CD4-positive, alpha-beta T cell treated with Interleukin-4 for 1 hour (primary cell): Measurements from ENCODE around the gene KLHL29.

Experiments
- DNase-seq, 2 donors: peaks; one replicate each; pipeline ENCODE4 v3.0.0-alpha.2; 2020 to 2022

KLHL29 gene

DNA sequence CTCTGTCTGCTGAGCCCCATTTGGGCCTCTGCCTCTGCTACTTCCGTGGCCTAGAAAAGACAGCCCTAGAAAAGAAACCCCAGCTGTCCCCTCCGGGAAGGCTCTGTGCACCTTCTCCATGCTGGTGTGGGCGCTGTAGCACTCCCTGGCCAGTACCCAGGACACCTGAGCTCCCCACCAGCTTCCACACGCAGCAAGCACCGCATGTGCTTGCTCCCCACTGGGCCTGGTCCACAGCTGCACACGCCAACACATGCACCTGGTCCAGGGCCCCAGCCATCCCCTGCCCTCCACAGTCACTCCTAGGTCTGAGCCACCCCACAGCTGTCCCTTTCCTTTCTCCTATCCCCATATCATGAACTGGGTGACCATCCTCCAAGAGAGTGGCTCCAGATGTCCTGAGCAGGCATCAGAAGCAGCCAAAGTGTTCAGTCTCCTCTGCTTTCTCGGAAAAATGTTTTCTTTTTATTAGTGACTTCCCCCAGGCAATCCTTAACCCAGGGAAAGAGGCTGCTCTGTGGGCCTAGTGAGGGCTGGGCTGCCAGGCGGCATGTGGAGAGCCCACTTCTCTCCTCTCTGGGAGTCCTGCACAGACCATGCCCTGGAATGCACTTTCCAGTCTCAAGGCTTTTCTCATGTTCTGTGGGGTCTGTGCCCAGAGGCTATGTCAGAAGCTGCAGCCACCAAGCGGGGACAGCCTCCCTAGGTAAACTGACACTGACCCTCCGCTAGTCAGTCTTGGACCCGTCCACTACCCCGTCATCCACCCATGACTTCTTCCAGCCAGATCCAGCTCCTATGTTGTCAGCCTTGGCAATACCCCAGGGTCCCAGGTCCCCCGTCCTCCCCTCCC is 133.7 kb downstream of the KLHL29 start:
- DNase-seq, result no peak

DNA sequence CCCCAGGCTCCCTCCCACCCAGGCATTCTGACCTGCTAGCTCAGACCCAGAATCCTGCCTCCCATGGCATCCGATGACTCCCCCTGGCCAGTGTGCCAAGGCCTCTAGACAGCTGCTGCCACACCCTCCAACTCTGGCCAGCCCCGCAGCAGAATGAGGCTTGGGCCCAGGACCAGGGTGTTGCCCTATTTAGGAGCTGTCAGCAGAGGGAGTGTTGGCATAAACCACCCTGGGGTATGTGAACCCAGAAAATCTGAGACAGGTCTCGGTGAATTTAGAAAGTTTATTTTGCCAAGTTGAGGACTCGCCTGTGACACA is 134.3 kb downstream of the KLHL29 start:
- no peak for DNase-seq

DNA sequence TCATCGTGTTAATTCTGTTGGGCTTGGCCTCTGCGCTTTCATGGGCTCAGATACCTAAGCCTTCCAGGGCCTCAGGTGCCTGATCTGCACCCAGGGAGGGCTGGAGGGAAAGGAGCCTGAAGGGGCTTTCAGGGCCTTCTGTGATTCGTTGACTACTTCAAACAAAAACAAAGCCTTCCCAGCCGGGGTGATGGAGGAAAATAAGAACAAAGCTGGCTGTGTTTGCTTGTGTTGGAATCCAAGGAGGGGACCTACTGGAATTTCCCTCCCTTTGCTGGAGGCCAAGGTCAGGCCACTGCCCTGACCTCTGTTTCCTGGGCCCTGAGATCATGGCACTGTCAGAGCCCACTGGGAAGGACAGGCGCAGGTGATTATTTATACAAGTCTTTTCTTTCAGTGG is 135.3 kb downstream of the KLHL29 start:
- no peak for DNase-seq

GRCh38 chr2:23521060-23521459 is 136.1 kb downstream of the KLHL29 start:
- no peak for DNase-seq

- DNase-seq, result no peak
These were observed 137.9 kb downstream of the KLHL29 start for GRCh38 chr2:23522726-23523372.

DNA sequence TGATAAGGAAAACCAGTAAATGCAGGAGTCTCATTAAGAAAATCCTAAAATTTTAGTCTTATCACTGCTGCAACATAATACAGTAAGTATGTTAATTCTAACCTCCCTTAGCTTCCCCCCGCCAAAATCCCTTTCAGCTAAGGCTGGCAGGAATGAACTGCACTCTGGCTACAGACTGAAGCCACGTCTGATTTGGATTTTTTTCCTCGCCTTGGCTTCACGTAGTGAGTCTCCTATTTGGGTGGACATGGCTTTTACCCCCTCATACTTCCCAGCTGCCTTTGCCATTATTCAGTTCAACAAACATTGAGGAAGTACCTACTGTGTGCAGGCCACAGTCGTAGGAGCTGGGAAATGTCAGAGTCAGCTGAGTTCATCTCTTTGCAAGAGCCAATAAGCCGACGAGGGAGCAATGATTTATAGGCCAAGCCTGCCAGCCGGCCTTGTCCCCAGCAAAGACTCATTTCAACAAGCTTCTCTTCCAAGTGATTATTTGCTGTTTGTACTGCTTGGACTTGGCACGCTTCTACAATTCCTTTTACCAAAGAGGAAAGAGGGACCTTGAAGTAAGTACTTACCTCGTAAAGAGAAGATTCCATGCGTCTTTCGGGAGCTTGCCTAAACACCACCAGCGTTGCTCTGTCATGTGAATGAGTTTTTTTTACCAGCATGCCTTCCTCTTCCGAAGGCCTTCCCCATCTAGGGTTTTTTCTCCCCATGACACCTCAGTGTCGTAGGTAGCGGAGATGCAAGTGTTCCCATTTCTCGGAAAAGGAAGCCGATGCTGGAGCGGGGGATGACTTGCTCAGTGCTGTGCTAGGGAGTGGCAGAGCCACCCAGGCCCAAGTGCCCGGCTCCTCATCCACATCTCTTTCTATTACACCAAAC is 138.6 kb downstream of the KLHL29 start:
- DNase-seq, result no peak

GRCh38 chr2:23524261-23524706 is 139.3 kb downstream of the KLHL29 start:
- no peak for DNase-seq

GRCh38 chr2:23525137-23525765 is 140.3 kb downstream of the KLHL29 start:
- DNase-seq, result no peak

DNA sequence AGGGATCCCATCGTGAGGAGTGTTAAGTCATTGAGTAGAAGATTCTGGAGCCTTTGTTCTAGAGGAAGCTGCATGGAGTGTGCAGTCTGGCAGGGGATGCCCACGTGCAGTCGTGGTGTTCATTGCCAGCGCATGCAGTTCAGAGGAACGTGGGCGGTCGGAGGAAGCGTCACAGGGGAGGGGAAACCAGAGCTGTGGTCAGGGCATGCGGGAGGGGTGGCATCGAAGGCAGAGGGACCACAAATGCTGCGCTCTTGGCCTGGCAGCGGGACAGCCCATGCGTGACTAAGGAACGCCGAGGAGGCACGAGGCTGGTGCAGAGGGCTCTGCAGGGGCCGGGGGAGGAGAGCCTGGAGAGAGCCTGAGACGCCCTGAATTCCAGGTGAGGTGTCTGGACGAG is 141.1 kb downstream of the KLHL29 start:
- DNase-seq, result no peak

DNA sequence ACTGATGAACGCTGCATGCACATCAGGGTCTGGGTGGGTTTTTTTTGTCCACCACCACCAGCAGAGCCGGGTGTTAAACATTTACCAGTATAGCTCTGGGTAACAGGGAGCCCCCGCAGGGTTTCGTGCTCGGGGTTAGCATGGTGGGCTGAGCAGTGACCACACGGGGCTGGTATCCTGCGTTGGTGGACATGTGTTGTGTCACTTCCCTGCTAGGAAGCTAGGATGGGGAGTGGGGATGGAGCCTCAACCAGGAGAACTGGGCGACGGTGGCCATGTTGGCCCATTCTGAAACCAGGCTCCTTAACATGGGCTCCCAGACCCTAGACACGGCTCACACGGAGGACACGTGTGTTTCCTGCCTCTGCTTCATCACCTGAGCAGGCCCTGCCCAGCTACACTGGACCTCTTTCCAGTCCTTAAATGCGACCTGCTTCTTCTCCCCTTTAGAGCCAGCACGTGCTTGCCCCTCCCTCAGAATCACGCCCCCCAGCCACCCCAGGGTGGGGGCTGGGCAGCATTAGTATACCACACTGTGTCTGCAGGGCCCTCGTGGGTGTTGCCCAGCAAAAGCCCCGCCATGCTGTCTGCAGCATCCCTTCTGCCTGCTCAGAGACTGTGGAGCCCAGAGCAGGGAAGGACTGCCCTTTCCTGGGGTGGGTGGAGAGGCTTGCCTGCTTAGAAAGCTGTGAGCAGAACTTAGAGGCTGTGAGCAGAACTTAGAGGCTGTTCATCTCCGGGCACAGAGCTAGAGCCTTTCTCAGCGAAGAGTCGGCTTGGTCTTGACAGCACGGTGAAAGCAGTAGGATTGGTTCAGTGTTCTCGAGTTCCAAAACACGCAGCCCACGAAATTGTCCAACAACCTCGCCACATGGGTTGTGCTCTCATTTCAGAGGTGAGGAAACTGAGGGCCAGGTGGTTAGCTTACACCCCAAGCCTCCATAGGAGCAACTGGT is 142.1 kb downstream of the KLHL29 start:
- DNase-seq, result no peak

- no peak for DNase-seq
These were observed 143.2 kb downstream of the KLHL29 start for GRCh38 chr2:23528171-23528570.

DNA sequence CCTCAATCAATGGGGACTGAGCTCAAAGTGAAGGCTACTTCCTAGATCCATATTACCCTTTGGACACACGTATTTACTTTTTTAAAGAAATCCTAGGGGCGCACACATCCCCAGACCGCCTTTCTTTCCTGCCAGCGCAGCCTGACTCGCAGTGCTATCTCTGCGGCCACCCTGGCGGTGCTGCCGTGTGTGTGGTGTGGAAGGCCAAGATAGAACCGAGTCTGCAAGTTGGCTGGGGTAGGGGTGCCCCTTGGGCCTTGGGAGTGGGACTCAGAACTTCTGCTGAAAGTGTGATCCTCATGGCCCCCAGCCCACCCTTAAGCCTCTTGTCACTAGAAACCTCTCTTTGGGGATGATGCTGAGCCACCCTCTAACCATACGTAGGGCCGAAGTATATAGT is 143.7 kb downstream of the KLHL29 start:
- no peak for DNase-seq

GRCh38 chr2:23529659-23530058 is 144.7 kb downstream of the KLHL29 start:
- no peak for DNase-seq

DNA sequence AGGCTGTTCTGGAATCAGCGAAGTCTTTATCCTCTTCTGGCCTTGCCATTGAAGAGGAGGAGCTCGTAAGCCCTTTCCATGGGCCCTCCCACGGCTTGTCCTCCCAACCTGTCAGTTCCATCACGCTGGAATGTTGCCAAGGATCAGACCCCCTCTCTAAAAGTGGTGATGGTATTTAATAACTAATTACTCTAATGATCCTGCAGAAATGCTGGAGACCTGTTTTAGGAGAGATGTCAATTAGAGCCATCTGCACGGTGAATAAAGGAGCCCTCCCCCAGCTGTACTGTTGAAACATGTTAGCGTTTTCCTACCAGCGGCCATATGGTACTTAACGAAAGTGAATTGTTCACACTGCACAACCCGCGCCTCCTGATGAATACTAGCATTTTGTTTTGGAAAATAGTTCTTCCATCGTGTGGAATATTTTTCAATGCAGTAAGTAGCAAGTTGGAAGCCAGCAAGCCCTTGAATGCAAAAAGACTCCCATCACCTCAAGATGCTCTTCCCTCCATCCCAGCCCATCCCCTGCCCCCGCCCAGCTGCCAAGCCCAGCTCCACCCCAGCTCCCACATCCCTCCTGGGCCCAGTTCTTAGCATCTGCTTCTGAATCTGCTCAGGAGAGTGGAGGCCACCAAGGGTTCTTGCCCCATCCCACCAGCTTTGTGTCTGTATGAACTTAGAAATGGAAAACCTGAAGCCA is 145.4 kb downstream of the KLHL29 start:
- no peak for DNase-seq

- DNase-seq, result no peak
These were observed 145.9 kb downstream of the KLHL29 start for GRCh38 chr2:23530909-23531276.

GRCh38 chr2:23531280-23531679 is 146.3 kb downstream of the KLHL29 start:
- DNase-seq, result no peak

- DNase-seq, result no peak
These were observed 146.9 kb downstream of the KLHL29 start for GRCh38 chr2:23531881-23532280.

GRCh38 chr2:23532391-23533337 is 147.7 kb downstream of the KLHL29 start:
- peak; percentile 14 to 31 for DNase-seq

DNA sequence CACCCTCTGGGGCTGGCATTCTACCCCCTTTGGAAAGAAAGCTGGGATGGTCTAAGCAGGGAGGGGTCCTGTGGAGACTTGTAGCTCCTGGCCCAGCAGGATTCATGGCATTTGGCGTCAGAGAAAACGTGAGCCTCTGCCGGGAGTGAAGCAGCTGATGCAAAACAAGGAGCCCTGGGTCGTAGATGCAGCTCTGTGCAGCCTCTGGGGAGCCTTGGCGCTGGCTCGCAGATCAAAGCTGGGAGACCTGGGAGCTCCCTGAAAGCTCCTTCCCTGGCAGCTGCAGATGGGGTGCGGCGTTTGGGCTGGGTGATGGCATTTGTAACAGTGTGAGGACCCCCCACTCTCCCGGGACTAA is 148.3 kb downstream of the KLHL29 start:
- no peak for DNase-seq

DNA sequence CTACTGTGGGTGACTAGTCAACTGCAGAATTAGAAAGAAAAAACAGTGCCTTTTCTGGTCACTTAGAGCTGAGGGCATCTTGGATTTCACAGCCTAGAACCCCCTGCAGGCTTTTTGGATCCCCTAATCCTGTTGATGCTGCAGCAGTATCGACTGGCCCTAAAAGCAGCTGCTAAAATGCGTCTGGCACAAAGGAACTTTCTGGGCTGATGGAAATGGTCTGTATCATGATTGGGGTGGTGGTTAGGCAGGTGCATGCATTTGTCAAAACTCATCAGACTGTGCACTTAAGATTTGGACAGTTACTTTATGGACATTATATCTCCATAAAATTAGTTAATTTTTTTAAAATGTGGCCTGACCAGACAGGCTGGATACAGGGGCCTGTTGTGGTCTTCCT is 149.8 kb downstream of the KLHL29 start:
- no peak for DNase-seq
